LoVo (cell line): ENCODE data around the gene TMEM33.
A peak's percentile ranks its signal among the peaks of the same experiment; 100 is the strongest.

Source experiments
- DNase-seq: peaks from one replicate; pipeline ENCODE4 v3.0.0-alpha.2; 2016; ENCODE audit warnings: low spot score

TMEM33 gene

DNA sequence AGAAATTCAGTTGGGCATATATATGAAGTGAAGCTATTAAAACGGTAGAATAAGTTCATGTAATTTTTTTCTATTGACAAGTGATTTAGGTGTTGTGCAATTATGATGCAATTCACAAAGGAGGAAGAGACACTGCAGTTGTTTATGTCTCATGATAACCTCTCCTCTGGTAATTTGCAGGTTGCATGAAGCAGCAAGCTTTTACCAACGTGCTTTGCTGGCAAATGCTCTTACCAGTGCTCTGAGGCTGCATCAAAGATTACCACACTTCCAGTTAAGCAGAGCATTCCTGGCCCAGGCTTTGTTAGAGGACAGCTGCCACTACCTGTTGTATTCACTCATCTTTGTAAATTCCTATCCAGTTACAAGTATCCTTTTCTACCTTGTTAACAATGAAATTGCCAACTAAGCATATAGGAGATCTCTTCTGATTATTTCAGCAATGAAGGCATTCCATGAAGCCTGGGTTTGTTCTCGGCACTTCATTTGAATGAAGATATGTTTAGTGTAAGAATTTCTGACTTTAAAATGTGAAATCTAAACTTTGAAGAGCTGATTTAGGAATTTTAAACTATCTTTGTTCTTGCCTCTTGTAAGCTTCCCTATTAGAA, 3.9 kb downstream of the TMEM33 start:
- DNase-seq, result no peak

DNA sequence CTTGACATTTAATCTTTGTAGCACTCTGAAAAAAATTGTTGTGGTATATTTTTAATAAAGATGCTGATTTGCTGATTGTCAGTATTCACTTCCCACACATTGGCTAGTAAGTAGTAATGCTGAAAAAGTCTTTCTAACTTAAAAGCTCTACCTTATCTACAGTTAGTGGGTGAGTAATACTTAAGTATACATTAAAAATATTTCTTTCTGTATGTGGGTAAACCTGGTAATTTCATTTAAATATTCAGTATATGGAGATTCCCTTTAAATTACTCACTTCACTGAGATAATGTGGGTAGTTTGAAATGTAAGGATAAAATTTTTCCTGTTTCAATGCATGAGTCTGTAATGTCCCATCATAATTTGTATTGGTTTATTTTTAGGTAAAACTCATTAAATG, 5.6 kb downstream of the TMEM33 start:
- no peak for DNase-seq

DNA sequence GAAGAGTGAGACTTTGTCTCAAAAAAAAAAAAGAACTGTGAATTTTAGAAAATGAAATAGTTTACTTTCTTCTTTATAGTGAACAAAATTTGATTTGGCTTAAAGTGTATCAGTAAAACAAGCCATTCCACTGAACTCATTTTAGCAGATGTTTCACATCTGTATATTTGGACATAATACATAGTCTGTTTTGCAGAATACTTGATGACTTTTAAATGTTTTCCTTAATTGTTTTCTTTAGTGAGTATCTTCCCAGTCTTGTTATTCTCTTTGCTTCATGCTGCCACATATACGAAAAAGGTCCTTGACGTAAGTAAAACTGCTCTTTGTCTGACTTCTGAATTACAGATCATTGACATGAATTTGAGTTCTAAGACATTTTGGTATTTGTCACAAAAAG, 8.3 kb downstream of the TMEM33 start:
- no peak for DNase-seq

- DNase-seq, result no peak
These were observed 8.9 kb downstream of the TMEM33 start for GRCh38 chr4:41944089-41944488.

GRCh38 chr4:41949531-41949930, 14.3 kb downstream of the TMEM33 start:
- DNase-seq, result no peak

DNA sequence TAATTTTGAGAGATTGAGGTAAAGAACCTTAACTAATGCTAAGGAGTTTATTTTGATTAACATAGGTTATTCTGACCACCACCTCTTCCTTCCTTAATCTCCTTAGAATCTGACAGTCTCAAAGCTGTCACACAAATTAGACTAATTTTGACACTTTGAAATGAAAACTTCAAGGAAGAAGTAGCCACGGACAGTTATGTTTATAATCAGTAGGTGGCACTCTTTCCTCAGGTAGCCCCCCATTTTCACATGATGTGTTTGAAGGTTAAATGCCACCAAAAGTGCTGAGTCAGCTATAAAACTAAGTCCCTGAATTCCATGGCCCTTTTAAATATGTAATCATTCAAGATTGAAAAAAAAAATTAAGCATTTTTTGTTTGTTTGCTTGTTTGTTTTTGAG, 22.4 kb downstream of the TMEM33 start:
- DNase-seq, result peak; percentile 6

GRCh38 chr4:41963105-41963504, 27.9 kb downstream of the TMEM33 start:
- DNase-seq, result no peak

DNA sequence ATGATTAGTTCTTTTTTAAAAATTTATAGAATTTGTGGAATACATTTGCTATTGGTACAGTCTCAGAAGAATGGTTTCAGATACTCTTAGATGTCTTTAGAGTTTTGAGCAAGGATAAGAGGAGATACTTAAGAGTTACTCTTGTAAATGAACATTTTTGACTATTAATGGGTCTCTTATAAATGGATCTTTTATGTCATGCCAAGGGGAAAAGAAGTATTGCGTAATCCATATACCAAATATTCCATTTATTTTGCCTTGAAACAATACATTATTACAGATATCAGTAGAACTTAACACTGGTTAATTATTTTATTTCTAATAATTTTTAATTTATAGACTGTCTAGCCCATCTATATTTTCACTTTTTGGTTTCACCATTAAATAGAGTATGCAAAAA, 29.2 kb downstream of the TMEM33 start:
- no peak for DNase-seq

DNA sequence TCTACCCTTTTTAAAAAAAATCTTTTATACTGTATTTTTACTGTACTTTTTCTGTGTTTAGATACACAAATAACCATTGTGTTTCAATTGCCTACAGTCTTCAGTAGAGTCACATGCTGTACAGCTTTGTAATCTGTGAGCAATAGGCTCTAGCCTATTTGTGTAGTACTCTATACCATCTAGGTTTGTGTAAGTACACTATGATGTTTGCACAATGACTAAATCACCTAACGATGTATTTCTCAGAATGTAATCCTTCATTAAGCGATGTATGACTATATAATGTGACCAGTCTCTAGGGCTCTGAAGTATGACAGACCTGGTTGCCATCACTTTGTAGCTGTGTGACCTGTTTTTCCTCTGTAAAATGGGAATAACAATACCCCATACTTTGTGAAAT, 32.2 kb downstream of the TMEM33 start:
- no peak for DNase-seq

- no peak for DNase-seq
These were observed 34.4 kb downstream of the TMEM33 start for GRCh38 chr4:41969671-41970070.

- DNase-seq, result no peak
These were observed 40.1 kb downstream of the TMEM33 start for GRCh38 chr4:41975341-41975740.

GRCh38 chr4:41976775-41977516, 41.7 kb downstream of the TMEM33 start:
- DNase-seq, result no peak

- no peak for DNase-seq
These were observed 42.5 kb downstream of the TMEM33 start for GRCh38 chr4:41977709-41978108.

- DNase-seq, result no peak
These were observed 46.2 kb downstream of the TMEM33 start, which contains the start of gene DCAF4L1 for GRCh38 chr4:41981456-41981855. Gene DCAF4L1, plus strand, starts transcription at chr4:41981756. Its CDS starts 37 bp downstream, at chr4:41981793.

- no peak for DNase-seq
These were observed 47.5 kb downstream of the TMEM33 start for GRCh38 chr4:41982716-41983115.

- DNase-seq, result no peak
These were observed 49.9 kb downstream of the TMEM33 start for GRCh38 chr4:41985151-41985550.

DNA sequence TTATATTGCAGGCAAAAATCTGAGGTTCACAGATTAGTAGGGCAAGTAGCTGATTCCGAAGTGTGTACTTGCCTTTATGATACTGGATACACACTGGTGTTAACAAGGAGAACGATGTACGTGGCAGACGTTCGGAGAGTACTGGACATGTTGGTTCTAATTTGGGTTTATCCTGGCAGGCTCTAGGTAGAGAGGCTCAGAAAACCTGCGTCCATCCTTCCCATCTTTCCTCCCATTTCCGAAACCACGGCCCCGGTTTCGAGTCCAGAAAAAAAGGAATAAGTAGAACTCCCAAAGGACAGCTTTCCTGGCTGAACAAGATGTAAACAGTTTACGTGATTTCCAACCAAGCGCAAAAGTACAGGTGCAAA, 54.8 kb downstream of the TMEM33 start:
- no peak for DNase-seq

GRCh38 chr4:41990365-41991111, 55.3 kb downstream of the TMEM33 start, which contains the start of gene SLC30A9:
Gene SLC30A9, plus strand, starts transcription at chr4:41990530. Its CDS starts 122 bp downstream, at chr4:41990652.
- DNase-seq, result peak; percentile 95

GRCh38 chr4:41991916-41992767, 56.9 kb downstream of the TMEM33 start:
- DNase-seq, result peak; percentile 79

DNA sequence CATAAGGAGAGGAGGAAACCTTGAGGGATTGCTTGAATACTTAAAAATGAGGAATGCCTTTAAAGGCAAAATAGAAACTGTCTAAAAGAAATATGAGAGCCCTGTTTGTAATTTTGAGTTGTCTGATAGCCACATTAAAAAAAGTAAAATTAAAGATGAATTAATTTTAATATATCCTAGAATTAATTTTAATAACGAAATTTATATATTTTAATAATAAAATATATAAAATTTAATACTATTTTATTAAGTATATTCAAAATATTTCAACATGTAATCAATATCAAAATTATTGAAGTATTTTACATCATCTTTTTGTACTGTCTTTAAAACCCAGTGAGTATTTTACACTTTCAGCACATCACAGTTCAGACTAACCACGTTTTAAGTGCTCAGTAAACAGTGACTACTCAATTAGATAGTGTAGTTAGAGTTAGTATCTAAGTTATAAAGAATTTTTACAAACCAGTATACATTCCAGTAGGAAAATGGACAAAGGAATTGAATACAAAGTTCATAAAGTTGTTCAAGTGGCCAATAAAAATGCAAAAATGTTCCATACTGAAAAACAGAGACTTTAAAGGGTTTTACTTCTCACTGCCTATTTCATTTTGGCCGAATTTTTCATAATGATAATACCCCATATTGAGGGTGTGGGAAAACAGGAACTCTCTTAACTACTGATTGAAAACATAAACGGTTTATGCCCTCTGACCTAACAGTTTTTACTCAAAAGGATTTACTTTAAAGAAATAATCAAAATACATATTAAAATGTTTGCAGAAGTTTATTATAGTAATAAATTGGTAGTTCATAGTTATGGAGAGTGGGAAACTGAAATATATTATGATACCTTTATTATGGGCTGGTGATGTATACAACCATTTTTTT, 58.0 kb downstream of the TMEM33 start:
- no peak for DNase-seq

DNA sequence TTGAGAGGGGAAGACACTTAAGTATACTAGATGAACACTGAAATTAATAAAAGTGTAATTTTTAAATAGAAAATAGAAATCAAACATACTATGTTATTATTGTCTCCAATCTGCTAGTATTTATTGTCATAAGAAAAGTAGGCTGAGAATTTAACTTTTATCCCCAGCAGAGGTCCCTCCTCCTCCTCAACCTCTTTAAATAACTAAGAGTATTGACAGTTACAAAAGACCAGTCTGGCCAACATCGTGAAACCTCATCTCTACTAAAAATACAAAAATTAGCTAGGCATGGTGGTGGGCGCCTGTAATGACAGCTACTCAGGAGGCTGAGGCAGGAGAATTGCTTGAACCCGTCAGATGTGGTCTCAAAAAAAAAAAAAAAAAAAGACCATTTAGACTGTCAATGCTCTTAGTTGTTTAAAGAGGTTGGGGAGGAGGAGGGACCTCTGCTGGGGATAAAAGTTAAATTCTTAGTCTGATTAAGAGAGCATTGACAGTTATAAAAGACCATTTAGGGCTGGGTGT, 59.3 kb downstream of the TMEM33 start:
- DNase-seq, result no peak
